HepG2 (cell line): ENCODE data around the gene RTP2. TPM values are rescaled to one million over a fixed set of nuclear protein-coding genes. Genes with fewer than 3 reads are reported as not detected.

ENCODE experiments used
- ATAC-seq: fragments of 200-7000 bp; cut with Tn5 transposase; 3 replicates; pipeline ENCODE4 v1.9.1; 2020; ENCODE audit warnings: mild to moderate bottlenecking, moderate library complexity
- BruUV-seq: library from RNA; stranded (reverse); fragments of 400-500 nt; replicated peaks from 2 replicates; lab custom pipeline; 2021; lab: Mats Ljungman, UMichigan
- CTCF ChIA-PET: fragments of 300-600 bp; formaldehyde crosslinking; extraction: SDS; loops from one replicate; lab custom pipeline; 2021; ENCODE audit warnings: low total read pairs, inconsistent platforms, low intra/inter-chr PET ratio; lab: Yijun Ruan, JAX
- POLR2A ChIA-PET: fragments of 350-600 bp; sonication (Branson Sonifier 250); formaldehyde crosslinking; loops from one replicate; lab custom pipeline; 2020; ENCODE audit warnings: antibody characterized with exemption, inconsistent platforms; lab: Yijun Ruan, JAX
- DNase-seq: peaks from one replicate; pipeline ENCODE4 v3.0.0-alpha.2; 2015; ENCODE audit warnings: low spot score
- FAIRE-seq: peaks from 3 replicates; lab custom pipeline; 2011; peaks lifted over from hg19 to GRCh38; lab: Jason Lieb, UNC
- H2AFZ ChIP-seq: one replicate; pipeline ENCODE4 v1.6.1; 2011; ENCODE audit warnings: low read length, inconsistent platforms
- H3K27ac ChIP-seq: fragments of 300-600 bp; 3 replicates; pipeline ENCODE4 v1.8.0; 2011; ENCODE audit warnings: mixed run types, mild to moderate bottlenecking, mixed read lengths, low read length, inconsistent platforms; ENCODE audit not compliant: insufficient read depth; ENCODE audit errors: extremely low read length
- H3K27me3 ChIP-seq, 2 experiments: fragments of 200-600 bp in 1 of 2; 2 replicates in 1 of 2; 3 replicates in 1 of 2; pipeline versions ENCODE4 v1.6.0 to v1.8.0; 2011; ENCODE audit warnings: low read length in 2 of 2, mild to moderate bottlenecking in 2 of 2, moderate library complexity in 2 of 2, inconsistent platforms in 1 of 2; ENCODE audit not compliant: insufficient read depth in 2 of 2, control insufficient read depth in 1 of 2
- H3K36me3 ChIP-seq, 2 experiments: fragments of 200-600 bp in 1 of 2; replicated peaks in 1 of 2; 2 replicates in 1 of 2; 3 replicates in 1 of 2; pipeline versions ENCODE4 v1.5.1 to v1.8.0; 2011; ENCODE audit warnings: low read length in 2 of 2, inconsistent platforms in 1 of 2; ENCODE audit not compliant: insufficient read depth in 2 of 2, control insufficient read depth in 1 of 2
- H3K4me1 ChIP-seq: 2 replicates; pipeline ENCODE4 v1.5.1; 2012; ENCODE audit warnings: low read length, inconsistent platforms; ENCODE audit not compliant: insufficient read depth
- H3K4me2 ChIP-seq: 2 replicates; pipeline ENCODE4 v1.6.0; 2011; ENCODE audit warnings: low read depth, low read length, inconsistent platforms
- H3K4me3 ChIP-seq, 3 experiments: fragments of 200-600 bp in 1 of 3; sonication (generic), shearing (Covaris generic) in 1 of 3; replicated peaks in 1 of 3; 2 replicates each; pipeline ENCODE4 v1.5.1; 2011 to 2016; ENCODE audit warnings: low read length in 3 of 3, inconsistent platforms in 2 of 3, low read depth in 2 of 3, mild to moderate bottlenecking in 2 of 3, control low read depth in 1 of 3, mixed read lengths in 1 of 3; ENCODE audit not compliant: insufficient read depth in 1 of 3
- H3K79me2 ChIP-seq: one replicate; pipeline ENCODE4 v1.6.1; 2011; ENCODE audit warnings: low read length, inconsistent platforms; ENCODE audit not compliant: insufficient read depth
- H3K9ac ChIP-seq: 2 replicates; pipeline ENCODE4 v1.6.0; 2011; ENCODE audit warnings: mild to moderate bottlenecking, low read depth, low read length, inconsistent platforms; ENCODE audit not compliant: insufficient read depth
- H3K9me3 ChIP-seq: 2 replicates; pipeline ENCODE4 v1.5.1; 2012; ENCODE audit warnings: mild to moderate bottlenecking, low read length
- H4K20me1 ChIP-seq: 2 replicates; pipeline ENCODE4 v1.6.0; 2011; ENCODE audit warnings: inconsistent platforms, mild to moderate bottlenecking, low read length, moderate library complexity; ENCODE audit not compliant: insufficient read depth
- MATR3 ChIP-seq: sonication (generic); formaldehyde crosslinking; IDR thresholded peaks from 2 replicates; pipeline ENCODE4 v1.4.0; 2020; ENCODE audit warnings: missing genetic modification reagents
- NFKB2 ChIP-seq: sonication (generic); formaldehyde crosslinking; IDR thresholded peaks from 2 replicates; pipeline ENCODE4 v1.4.0; 2020; ENCODE audit warnings: missing genetic modification reagents, borderline replicate concordance
- RARA ChIP-seq: IDR thresholded peaks from 2 replicates; pipeline ENCODE4 v1.6.1; 2016; ENCODE audit warnings: missing genetic modification reagents, missing compliant biosample characterization
- REPIN1 ChIP-seq: sonication (generic); formaldehyde crosslinking; IDR thresholded peaks from 2 replicates; pipeline ENCODE4 v1.8.0; 2022; ENCODE audit warnings: missing genetic modification reagents, low read depth, mild to moderate bottlenecking, borderline replicate concordance
- SP140L ChIP-seq: sonication (generic); formaldehyde crosslinking; IDR thresholded peaks from 2 replicates; pipeline ENCODE4 v1.4.0; 2020; ENCODE audit warnings: missing genetic modification reagents, borderline replicate concordance
- SRF ChIP-seq: IDR thresholded peaks from 2 replicates; pipeline ENCODE4 v1.6.1; 2011; ENCODE audit warnings: mild to moderate bottlenecking, low read depth, low read length, moderate library complexity
- SYNCRIP ChIP-seq: fragments of 200-400 bp; formaldehyde crosslinking; IDR thresholded peaks from 2 replicates; pipeline ENCODE4 v1.6.1; 2018; ENCODE audit warnings: mild to moderate bottlenecking, low read depth, low read length; ENCODE audit not compliant: insufficient read depth
- ZNF180 ChIP-seq: sonication (generic); formaldehyde crosslinking; IDR thresholded peaks from 2 replicates; pipeline ENCODE4 v1.4.0; 2020; ENCODE audit warnings: low read depth, missing genetic modification reagents, borderline replicate concordance
- ZNF264 ChIP-seq: sonication (generic); formaldehyde crosslinking; IDR thresholded peaks from 2 replicates; pipeline ENCODE4 v1.4.0; 2020; ENCODE audit warnings: missing genetic modification reagents
- ZNF331 ChIP-seq: sonication (generic); formaldehyde crosslinking; IDR thresholded peaks from 2 replicates; pipeline ENCODE4 v1.4.0; 2020; ENCODE audit warnings: missing genetic modification reagents
- ZNF7 ChIP-seq: IDR thresholded peaks from 2 replicates; pipeline ENCODE4 v1.6.1; 2016; ENCODE audit warnings: missing biosample characterization, missing genetic modification reagents
- ZNF746 ChIP-seq: sonication (generic); formaldehyde crosslinking; IDR thresholded peaks from 2 replicates; pipeline ENCODE4 v1.8.0; 2022; ENCODE audit warnings: mild to moderate bottlenecking, missing genetic modification reagents
- WGBS: methylation state at CpG from one replicate; pipeline ENCODE4 v1.1.6; 2017; ENCODE audit warnings: low lambda C conversion rate; 5-methylcytosine and 5-hydroxymethylcytosine counted together
- in situ Hi-C: cut with HindIII; loops from 2 replicates; pipeline ENCODE4 v1.10.0; 2017; ENCODE audit warnings: low pct_unique_long_range_greater_than_20kb; ENCODE audit not compliant: extremely low pct_ligation_motif_present
- intact Hi-C: fragments of 100-400 bp; cut with micrococcal nuclease; formaldehyde crosslinking; loops from one replicate; pipeline ENCODE4 v1.10.0; 2022; ENCODE audit not compliant: unreplicated experiment
- polyA plus RNA-seq, 8 experiments: library from polyadenylated mRNA; depleted of rRNA in 3 of 8; stranded (reverse) in 7 of 8; unstranded in 1 of 8; fragments of >200 nt; fragmentation: Illumina TruSeq in 4 of 8; extraction: Trizol in 4 of 8; gene quantifications; 2 replicates each; pipeline versions ENCODE4 v1.2.1 to v1.2.3, GENCODE V29; 2011 to 2016; ENCODE audit warnings: low read depth in 4 of 8, missing spikeins in 1 of 8, mixed read lengths in 1 of 8; ENCODE audit not compliant: insufficient read depth in 1 of 8
- total RNA-seq, 5 experiments: library from RNA; depleted of rRNA; stranded (reverse); fragments of >200 nt; fragmentation: Illumina TruSeq; extraction: Trizol; gene quantifications; 2 replicates each; pipeline ENCODE4 v1.2.3, GENCODE V29; 2016; ENCODE audit warnings: low read depth in 1 of 5
- TF ChIP-seq, protein P1 (sequence below): sonication (generic); formaldehyde crosslinking; IDR thresholded peaks from 2 replicates; pipeline ENCODE4 v1.4.0; 2020; ENCODE audit warnings: missing genetic modification reagents, borderline replicate concordance
- TF ChIP-seq, protein P2 (sequence below): sonication (generic); formaldehyde crosslinking; IDR thresholded peaks from 2 replicates; pipeline ENCODE4 v1.8.1; 2023; ENCODE audit warnings: mild to moderate bottlenecking, moderate library complexity, missing genetic modification reagents
- TF ChIP-seq, protein P3 (sequence below): sonication (generic); formaldehyde crosslinking; conservative IDR thresholded peaks from 2 replicates; pipeline ENCODE4 v1.4.0; 2020; ENCODE audit warnings: missing genetic modification reagents
- TF ChIP-seq, protein P4 (sequence below): sonication (generic); formaldehyde crosslinking; IDR thresholded peaks from 2 replicates; pipeline ENCODE4 v1.8.0; 2022; ENCODE audit warnings: missing genetic modification reagents, mild to moderate bottlenecking, moderate library complexity, borderline replicate concordance

Gene RTP2
- total and polyA plus RNA-seq, 2 of the 13 experiments (the other 11 are each of a cell fraction or from before 2014, with no cell fraction given): not detected

DNA sequence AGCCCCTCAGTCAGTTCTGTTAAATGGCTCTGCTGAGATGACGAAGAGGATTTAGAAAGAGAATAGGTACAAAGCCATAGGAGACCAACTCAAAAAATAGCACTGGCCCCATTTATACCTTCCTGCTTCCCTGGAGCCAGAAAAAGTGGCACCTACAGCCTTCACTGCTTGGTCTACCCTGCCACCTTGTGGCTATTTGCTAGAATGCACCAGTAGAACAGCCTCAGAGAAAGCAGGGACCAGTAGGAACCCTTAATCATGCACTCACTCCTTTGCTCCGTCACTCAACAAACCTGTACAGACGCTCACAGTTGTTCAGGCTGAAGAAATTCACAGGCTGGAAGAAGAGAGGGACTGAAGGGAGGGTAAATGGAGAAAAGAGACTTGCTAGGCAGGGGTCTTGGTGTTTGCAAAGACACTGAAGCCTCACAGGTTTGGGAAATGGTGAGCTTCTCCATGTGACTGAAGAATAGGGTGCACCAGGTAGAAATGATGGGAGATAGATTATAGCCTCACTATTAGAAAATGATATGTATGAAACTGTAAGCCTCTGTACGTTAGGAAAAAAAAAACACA is 12.1 kb upstream of the RTP2 start:
- 0% methylated on average over 4 of the region's 4 CpGs for WGBS
- ChIA-PET CTCF (interaction anchor here (2.0 to 2.9 kb wide), 4 partner anchors 35 to 494 kb away, joined by 8 to 21 read pairs (median 15); no protein-coding TSS in a partner anchor), POLR2A (no interaction called here)
- no peak for TF ChIP-seq SYNCRIP
- TF ChIP-seq MATR3: no peak
- TF ChIP-seq NFKB2 (CRISPR knock-in tag): no peak
- TF ChIP-seq, protein P1, sequence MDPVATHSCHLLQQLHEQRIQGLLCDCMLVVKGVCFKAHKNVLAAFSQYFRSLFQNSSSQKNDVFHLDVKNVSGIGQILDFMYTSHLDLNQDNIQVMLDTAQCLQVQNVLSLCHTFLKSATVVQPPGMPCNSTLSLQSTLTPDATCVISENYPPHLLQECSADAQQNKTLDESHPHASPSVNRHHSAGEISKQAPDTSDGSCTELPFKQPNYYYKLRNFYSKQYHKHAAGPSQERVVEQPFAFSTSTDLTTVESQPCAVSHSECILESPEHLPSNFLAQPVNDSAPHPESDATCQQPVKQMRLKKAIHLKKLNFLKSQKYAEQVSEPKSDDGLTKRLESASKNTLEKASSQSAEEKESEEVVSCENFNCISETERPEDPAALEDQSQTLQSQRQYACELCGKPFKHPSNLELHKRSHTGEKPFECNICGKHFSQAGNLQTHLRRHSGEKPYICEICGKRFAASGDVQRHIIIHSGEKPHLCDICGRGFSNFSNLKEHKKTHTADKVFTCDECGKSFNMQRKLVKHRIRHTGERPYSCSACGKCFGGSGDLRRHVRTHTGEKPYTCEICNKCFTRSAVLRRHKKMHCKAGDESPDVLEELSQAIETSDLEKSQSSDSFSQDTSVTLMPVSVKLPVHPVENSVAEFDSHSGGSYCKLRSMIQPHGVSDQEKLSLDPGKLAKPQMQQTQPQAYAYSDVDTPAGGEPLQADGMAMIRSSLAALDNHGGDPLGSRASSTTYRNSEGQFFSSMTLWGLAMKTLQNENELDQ: no peak
- TF ChIP-seq, protein P2, sequence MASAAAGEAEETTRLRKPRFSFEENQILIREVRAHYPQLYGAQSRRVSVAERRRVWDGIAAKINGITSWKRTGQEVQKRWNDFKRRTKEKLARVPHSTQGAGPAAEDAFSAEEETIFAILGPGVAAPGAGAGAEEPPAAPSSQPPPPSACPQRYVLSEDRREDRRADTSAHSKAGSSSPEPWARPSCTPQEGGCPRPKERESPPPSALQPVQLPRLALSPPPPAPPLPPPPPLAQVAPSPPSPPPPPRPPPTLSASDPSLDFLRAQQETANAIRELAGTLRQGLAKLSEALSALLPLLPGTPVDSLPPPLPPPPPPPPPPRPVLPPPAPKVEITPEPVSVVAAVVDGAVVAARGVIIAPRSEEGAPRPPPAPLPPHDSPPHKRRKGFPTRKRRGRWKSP (CRISPR knock-in tag): no peak
- TF ChIP-seq RARA (CRISPR knock-in tag): no peak
- TF ChIP-seq ZNF7 (CRISPR knock-in tag): no peak
- TF ChIP-seq REPIN1 (CRISPR knock-in tag): no peak
- no peak for TF ChIP-seq SRF
- no peak for TF ChIP-seq ZNF331 (CRISPR knock-in tag)
- no peak for TF ChIP-seq SP140L (CRISPR knock-in tag)
- TF ChIP-seq, protein P3, sequence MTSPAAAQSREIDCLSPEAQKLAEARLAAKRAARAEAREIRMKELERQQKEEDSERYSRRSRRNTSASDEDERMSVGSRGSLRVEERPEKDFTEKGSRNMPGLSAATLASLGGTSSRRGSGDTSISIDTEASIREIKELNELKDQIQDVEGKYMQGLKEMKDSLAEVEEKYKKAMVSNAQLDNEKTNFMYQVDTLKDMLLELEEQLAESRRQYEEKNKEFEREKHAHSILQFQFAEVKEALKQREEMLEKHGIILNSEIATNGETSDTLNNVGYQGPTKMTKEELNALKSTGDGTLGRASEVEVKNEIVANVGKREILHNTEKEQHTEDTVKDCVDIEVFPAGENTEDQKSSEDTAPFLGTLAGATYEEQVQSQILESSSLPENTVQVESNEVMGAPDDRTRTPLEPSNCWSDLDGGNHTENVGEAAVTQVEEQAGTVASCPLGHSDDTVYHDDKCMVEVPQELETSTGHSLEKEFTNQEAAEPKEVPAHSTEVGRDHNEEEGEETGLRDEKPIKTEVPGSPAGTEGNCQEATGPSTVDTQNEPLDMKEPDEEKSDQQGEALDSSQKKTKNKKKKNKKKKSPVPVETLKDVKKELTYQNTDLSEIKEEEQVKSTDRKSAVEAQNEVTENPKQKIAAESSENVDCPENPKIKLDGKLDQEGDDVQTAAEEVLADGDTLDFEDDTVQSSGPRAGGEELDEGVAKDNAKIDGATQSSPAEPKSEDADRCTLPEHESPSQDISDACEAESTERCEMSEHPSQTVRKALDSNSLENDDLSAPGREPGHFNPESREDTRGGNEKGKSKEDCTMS (CRISPR knock-in tag): no peak
- TF ChIP-seq ZNF264 (CRISPR knock-in tag): no peak
- TF ChIP-seq ZNF180 (CRISPR knock-in tag): no peak
- TF ChIP-seq ZNF746 (CRISPR knock-in tag): no peak
- TF ChIP-seq, protein P4, sequence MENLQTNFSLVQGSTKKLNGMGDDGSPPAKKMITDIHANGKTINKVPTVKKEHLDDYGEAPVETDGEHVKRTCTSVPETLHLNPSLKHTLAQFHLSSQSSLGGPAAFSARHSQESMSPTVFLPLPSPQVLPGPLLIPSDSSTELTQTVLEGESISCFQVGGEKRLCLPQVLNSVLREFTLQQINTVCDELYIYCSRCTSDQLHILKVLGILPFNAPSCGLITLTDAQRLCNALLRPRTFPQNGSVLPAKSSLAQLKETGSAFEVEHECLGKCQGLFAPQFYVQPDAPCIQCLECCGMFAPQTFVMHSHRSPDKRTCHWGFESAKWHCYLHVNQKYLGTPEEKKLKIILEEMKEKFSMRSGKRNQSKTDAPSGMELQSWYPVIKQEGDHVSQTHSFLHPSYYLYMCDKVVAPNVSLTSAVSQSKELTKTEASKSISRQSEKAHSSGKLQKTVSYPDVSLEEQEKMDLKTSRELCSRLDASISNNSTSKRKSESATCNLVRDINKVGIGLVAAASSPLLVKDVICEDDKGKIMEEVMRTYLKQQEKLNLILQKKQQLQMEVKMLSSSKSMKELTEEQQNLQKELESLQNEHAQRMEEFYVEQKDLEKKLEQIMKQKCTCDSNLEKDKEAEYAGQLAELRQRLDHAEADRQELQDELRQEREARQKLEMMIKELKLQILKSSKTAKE (CRISPR knock-in tag): no peak

More for the DNA sequence above, 12.1 kb upstream of the RTP2 start:
- intact Hi-C loops (loop anchor here (1.0 kb wide), 4 partner anchors 35 to 494 kb away; no protein-coding TSS in a partner anchor), in situ Hi-C loops (loop anchor here (10.0 kb wide), 1 partner anchor 400 kb away; no protein-coding TSS in a partner anchor)
- Histone ChIP-seq H3K4me2 (peak overlapping the region; percentile 91), H3K36me3 (no peaks in the 10 kb centered on the region), H3K9me3 (no peaks in the 10 kb centered on the region), H3K4me3 (peak overlapping the region in 2 of 3 experiments; percentile 35 to 51; a peak in 4 of 6 replicates), H4K20me1 (no peaks in the 10 kb centered on the region), H3K9ac (no peak overlapping the region; the same call in 1 of the 2 replicates), H3K27me3 (no peaks in the 10 kb centered on the region), H3K79me2 (no peaks in the 10 kb centered on the region), H3K27ac (no peak overlapping the region), H2AFZ (no peak overlapping the region), H3K4me1 (peaks cover 30% of the 10 kb centered on the region)
- DNase-seq: peak; percentile 74
- no TSS peak for BruUV-seq
- FAIRE-seq: peak; percentile 83
- ATAC-seq: peak; percentile 84
